Peyer's patch (tissue), 4 donors: ENCODE measurements around the gene CA10. TPM values are rescaled to one million over a fixed set of nuclear protein-coding genes. Genes with fewer than 3 reads are reported as not detected.

Source experiments
- DNase-seq, 3 donors: peaks; one replicate each; pipeline ENCODE4 v3.0.0-alpha.2; 2017 to 2019
- H3K27ac ChIP-seq, 4 donors: fragments of 200-600 bp; sonication (generic); one replicate each; pipeline ENCODE4 v1.5.1; 2016 to 2019
- H3K27me3 ChIP-seq, 2 donors: fragments of 200-600 bp; sonication (generic); one replicate each; pipeline ENCODE4 v1.5.1; 2019
- H3K36me3 ChIP-seq, 3 donors: fragments of 200-600 bp; sonication (generic); one replicate each; pipeline ENCODE4 v1.5.1; 2016 to 2019
- H3K4me1 ChIP-seq, 4 donors: fragments of 200-600 bp; sonication (generic); one replicate each; pipeline ENCODE4 v1.5.1; 2016 to 2019
- H3K4me3 ChIP-seq, 4 donors: fragments of 200-600 bp; sonication (generic); 1 replicate in 3 of 4; 2 replicates in 1 of 4; pipeline ENCODE4 v1.5.1; 2016 to 2019; ENCODE audit warnings: mild to moderate bottlenecking in 1 of 4
- H3K9me3 ChIP-seq, 4 donors: fragments of 200-600 bp; sonication (generic); one replicate each; pipeline ENCODE4 v1.5.1; 2016 to 2019; ENCODE audit warnings: mild to moderate bottlenecking in 1 of 4
- CTCF ChIP-seq, 6 experiments: fragments of 450-650 bp in 4 of 6; fragments of 200-600 bp in 2 of 6; sonication (generic) in 1 of 6; IDR thresholded peaks; one replicate each; pipeline ENCODE4 v1.5.1; 2017 to 2019; ENCODE audit warnings: antibody characterized with exemption in 6 of 6, mild to moderate bottlenecking in 3 of 6, moderate library complexity in 1 of 6
- POLR2A ChIP-seq, 2 donors: fragments of 450-650 bp; IDR thresholded peaks; one replicate each; pipeline ENCODE4 v1.5.1; 2017; ENCODE audit warnings: antibody characterized with exemption in 2 of 2, mild to moderate bottlenecking in 2 of 2, moderate library complexity in 2 of 2
- total RNA-seq, 4 donors: library from RNA; depleted of rRNA; stranded (reverse); fragments of >200 nt; gene quantifications; one replicate each; pipeline ENCODE4 v1.1.0, GENCODE V29; 2016

Gene CA10
- total RNA-seq, 4 donors from 2014 or later = 1.4 to 1.7 TPM; not detected in 2

GRCh38 chr17:51668963-51669246, 489.6 kb downstream of the CA10 start:
- TF ChIP-seq CTCF (IDR thresholded peaks at IDR 0.05) = no peak
- no peak for TF ChIP-seq POLR2A (IDR thresholded peaks at IDR 0.05)
- Histone ChIP-seq H3K27ac (no peak overlapping the region), H3K36me3 (no peaks in the 10 kb centered on the region), H3K9me3 (no peaks in the 10 kb centered on the region), H3K4me1 (no peaks in the 10 kb centered on the region), H3K4me3 (no peak overlapping the region), H3K27me3 (no peaks in the 10 kb centered on the region)
- DNase-seq = no peak

DNA sequence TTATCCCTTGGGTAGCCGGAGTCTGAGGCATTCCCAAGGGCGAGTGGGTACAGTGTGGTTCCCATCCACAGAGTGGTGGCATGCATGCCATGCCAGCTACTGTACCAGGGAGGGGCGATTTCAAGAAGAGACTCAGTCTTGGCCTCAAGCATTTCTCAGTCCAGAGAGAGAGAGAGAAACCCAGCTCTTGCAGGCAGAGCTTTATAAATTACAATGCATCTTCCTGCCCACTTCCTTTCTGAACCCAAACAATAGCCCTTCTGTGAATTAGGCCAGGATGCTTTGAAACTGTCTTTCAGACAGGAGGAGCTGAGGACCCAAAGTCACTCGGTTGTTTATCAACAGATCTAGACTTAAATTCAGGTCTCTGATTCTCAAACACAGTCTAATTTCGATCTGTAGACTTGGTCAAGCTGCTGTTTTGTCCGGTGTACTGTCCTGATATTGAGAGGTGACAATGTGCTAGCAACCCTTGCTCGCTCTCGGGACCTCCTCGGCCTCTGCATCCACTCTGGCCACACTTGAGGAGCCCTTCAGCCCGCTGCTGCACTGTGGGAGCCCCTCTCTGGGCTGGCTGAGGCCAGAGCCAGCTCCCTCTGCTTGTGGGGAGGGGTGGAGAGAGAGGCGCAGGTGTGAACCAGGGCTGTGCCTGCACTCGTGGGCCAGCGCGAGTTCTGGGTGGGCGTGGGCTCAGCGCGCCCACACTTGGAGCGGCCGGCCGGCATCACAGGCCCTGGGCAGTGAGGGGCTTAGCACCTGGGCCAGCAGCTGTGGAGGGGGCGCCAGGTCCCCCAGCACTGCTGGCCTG, 490.2 kb downstream of the CA10 start:
- TF ChIP-seq CTCF (IDR thresholded peaks at IDR 0.05) (no peak), POLR2A (IDR thresholded peaks at IDR 0.05) (no peak)
- H3K9me3 ChIP-seq = no peaks in the 10 kb centered on the region
- H3K36me3 ChIP-seq = no peaks in the 10 kb centered on the region
- H3K27ac ChIP-seq = no peak overlapping the region
- no peaks in the 10 kb centered on the region for H3K4me1 ChIP-seq
- H3K4me3 ChIP-seq = no peak overlapping the region
- H3K27me3 ChIP-seq = no peaks in the 10 kb centered on the region
- no peak for DNase-seq

DNA sequence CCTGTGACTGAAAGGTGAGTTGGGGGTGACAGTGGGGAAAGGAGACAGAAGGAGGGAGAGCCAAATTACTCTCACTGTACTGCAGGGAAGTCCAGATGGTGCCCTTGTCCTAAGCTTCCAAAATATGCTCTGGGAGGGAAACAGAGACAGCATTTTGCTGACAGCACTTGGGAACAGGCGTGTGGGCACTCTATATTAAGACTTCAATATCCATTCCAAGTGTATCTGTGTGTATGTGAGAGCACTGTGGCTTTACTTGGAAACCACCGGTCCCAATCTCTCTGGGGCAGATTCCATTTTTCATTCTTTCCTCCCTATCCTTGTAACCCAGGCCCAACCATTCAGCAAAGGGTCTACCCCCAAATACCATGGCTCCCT, 490.8 kb downstream of the CA10 start:
- H3K9me3 ChIP-seq = no peaks in the 10 kb centered on the region
- H3K27ac ChIP-seq = no peak overlapping the region
- no peaks in the 10 kb centered on the region for H3K4me1 ChIP-seq
- no peak for TF ChIP-seq CTCF (IDR thresholded peaks at IDR 0.05)
- TF ChIP-seq POLR2A (IDR thresholded peaks at IDR 0.05) = no peak
- H3K27me3 ChIP-seq = no peaks in the 10 kb centered on the region
- no peak overlapping the region for H3K4me3 ChIP-seq
- no peak for DNase-seq
- no peaks in the 10 kb centered on the region for H3K36me3 ChIP-seq

- no peaks in the 10 kb centered on the region for H3K36me3 ChIP-seq
- H3K4me3 ChIP-seq = no peak overlapping the region
- H3K4me1 ChIP-seq = no peaks in the 10 kb centered on the region
- H3K27ac ChIP-seq = no peak overlapping the region
- H3K27me3 ChIP-seq = no peaks in the 10 kb centered on the region
- H3K9me3 ChIP-seq = no peaks in the 10 kb centered on the region
- no peak for TF ChIP-seq POLR2A (IDR thresholded peaks at IDR 0.05)
- no peak for DNase-seq
Measured at GRCh38 chr17:51666971-51667705, 491.4 kb downstream of the CA10 start.

DNA sequence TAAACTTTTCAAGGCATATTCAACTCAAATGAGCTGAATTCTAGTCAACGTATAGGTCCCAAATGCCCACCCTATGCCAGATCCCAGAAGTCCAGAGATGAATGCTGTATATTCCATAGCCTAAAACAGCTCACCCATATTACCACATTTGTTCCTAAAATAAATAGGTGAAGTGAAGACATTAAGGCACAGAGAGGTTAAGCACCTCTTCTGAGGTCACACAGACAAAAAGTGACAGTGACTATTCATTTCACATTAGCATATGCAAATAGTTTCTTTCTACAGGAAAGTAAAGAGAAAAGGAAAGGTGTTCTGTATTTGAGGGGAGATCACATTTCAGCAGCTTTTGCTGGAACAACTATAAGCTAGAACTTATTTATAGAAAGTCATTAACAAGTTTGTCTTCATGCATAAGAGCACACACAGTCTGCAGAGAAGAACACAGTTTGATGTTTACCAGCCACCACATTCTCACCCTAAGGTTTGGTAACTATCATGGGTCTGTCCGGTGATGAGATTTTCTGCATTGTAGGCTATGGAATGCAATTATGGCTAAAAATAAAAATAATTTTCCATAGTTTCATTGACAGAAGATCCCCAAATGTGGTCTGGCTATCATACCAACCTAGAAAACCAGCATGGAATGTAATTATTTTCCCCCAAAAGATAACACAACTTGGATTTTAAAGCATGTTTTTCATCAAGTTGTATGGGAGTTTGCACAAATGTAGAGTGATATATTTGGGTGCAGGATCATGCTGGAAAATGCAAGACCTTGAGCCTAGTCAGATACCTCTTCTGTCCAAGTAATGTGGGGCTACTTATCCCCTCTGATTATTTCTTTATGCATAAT, 496.1 kb downstream of the CA10 start:
- H3K4me1 ChIP-seq = no peaks in the 10 kb centered on the region
- DNase-seq = no peak
- H3K27ac ChIP-seq = no peak overlapping the region
- TF ChIP-seq CTCF (IDR thresholded peaks at IDR 0.05) (no peak), POLR2A (IDR thresholded peaks at IDR 0.05) (no peak)
- H3K9me3 ChIP-seq = no peaks in the 10 kb centered on the region
- no peaks in the 10 kb centered on the region for H3K27me3 ChIP-seq
- H3K36me3 ChIP-seq = no peaks in the 10 kb centered on the region
- H3K4me3 ChIP-seq = no peak overlapping the region

DNA sequence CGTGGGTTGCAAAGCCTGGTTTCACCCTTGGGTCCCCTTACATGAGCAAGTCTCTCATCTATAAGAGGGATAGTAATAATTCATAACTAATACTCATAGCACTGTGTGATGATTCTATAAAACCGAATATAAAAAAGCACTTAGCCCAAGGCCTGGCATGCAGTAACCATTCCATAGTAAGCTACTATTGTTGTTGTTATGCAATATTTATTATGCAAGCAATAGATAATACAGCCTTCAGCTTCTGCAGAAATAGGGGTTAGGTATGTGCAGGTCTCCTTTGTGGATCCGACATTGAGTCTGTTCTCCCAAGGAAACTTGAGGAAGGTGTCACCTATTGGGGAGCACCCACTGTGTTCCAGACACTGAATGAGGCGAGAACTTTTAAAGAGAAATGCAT, 497.1 kb downstream of the CA10 start:
- no peak for DNase-seq
- Histone ChIP-seq H3K27me3 (no peaks in the 10 kb centered on the region), H3K4me3 (no peak overlapping the region), H3K36me3 (no peaks in the 10 kb centered on the region), H3K9me3 (no peaks in the 10 kb centered on the region), H3K4me1 (no peaks in the 10 kb centered on the region), H3K27ac (no peak overlapping the region)
- TF ChIP-seq POLR2A (IDR thresholded peaks at IDR 0.05) (no peak), CTCF (IDR thresholded peaks at IDR 0.05) (no peak)
